ENCODE results near the gene WDR33. TPM values are rescaled to one million over a fixed set of nuclear protein-coding genes. Genes with fewer than 3 reads are reported as not detected.
"Not testable (repeated sequence)": the region's sequence is repeated elsewhere in the genome, so short reads cannot be mapped to it uniquely, and the experiment has no call there.

WDR33 gene
- total and polyA plus RNA-seq, 9 donors, result 25.6 to 36.4 (median 28.9) TPM

GRCh38 chr2:127841466-127842178, 30.7 kb upstream of the WDR33 start:
- Histone ChIP-seq H3K9me3 (replicated peaks; ENCODE audit: control insufficient read depth, low read depth, low read length) (no peaks in the 10 kb centered on the region), H3K36me3 (ENCODE audit: control insufficient read depth, insufficient read depth, low read length) (peaks cover 13% of the 10 kb centered on the region), H3K27ac (ENCODE audit: low read length) (no peak overlapping the region), H3K4me3 (ENCODE audit: low read length) (no peak overlapping the region), H3K27me3 (ENCODE audit: control insufficient read depth, insufficient read depth, low read length) (no peaks in the 10 kb centered on the region), H3K4me1 (ENCODE audit: control insufficient read depth, insufficient read depth, low read length) (no peaks in the 10 kb centered on the region)
- no peak for DNase-seq
- 75% methylated on average over 16 of the region's 20 CpGs for WGBS (ENCODE audit: insufficient coverage)

- 85% methylated on average over 2 of the region's 4 CpGs for WGBS (ENCODE audit: insufficient coverage)
Observed at GRCh38 chr2:127840893-127841292, 29.9 kb upstream of the WDR33 start.

GRCh38 chr2:127834951-127835350, 24.0 kb upstream of the WDR33 start:
- Histone ChIP-seq H3K27ac (ENCODE audit: low read length) (no peak overlapping the region), H3K4me1 (ENCODE audit: control insufficient read depth, insufficient read depth, low read length) (no peaks in the 10 kb centered on the region), H3K4me3 (ENCODE audit: low read length) (no peak overlapping the region), H3K36me3 (ENCODE audit: control insufficient read depth, insufficient read depth, low read length) (no peaks in the 10 kb centered on the region), H3K9me3 (replicated peaks; ENCODE audit: control insufficient read depth, low read depth, low read length) (no peaks in the 10 kb centered on the region), H3K27me3 (ENCODE audit: control insufficient read depth, insufficient read depth, low read length) (no peaks in the 10 kb centered on the region)
- 60% methylated on average over 1 of the region's 3 CpGs for WGBS (ENCODE audit: insufficient coverage)
- no peak for DNase-seq

More at GRCh38 chr2:127840893-127841292, 29.9 kb upstream of the WDR33 start:
- H3K27me3 ChIP-seq (ENCODE audit: control insufficient read depth, insufficient read depth, low read length), result no peaks in the 10 kb centered on the region
- H3K4me3 ChIP-seq (ENCODE audit: low read length), result no peak overlapping the region
- H3K9me3 ChIP-seq (replicated peaks; ENCODE audit: control insufficient read depth, low read depth, low read length), result no peaks in the 10 kb centered on the region
- no peaks in the 10 kb centered on the region for H3K4me1 ChIP-seq (ENCODE audit: control insufficient read depth, insufficient read depth, low read length)
- no peak for DNase-seq
- H3K27ac ChIP-seq (ENCODE audit: low read length), result no peak overlapping the region
- peaks cover 8% of the 10 kb centered on the region for H3K36me3 ChIP-seq (ENCODE audit: control insufficient read depth, insufficient read depth, low read length)

GRCh38 chr2:127829845-127830246, 18.9 kb upstream of the WDR33 start:
- Histone ChIP-seq H3K9me3 (replicated peaks; ENCODE audit: control insufficient read depth, low read depth, low read length) (no peaks in the 10 kb centered on the region), H3K4me3 (ENCODE audit: low read length) (no peak overlapping the region), H3K4me1 (ENCODE audit: control insufficient read depth, insufficient read depth, low read length) (no peaks in the 10 kb centered on the region), H3K36me3 (ENCODE audit: control insufficient read depth, insufficient read depth, low read length) (no peaks in the 10 kb centered on the region), H3K27ac (ENCODE audit: low read length) (no peak overlapping the region), H3K27me3 (ENCODE audit: control insufficient read depth, insufficient read depth, low read length) (no peaks in the 10 kb centered on the region)
- WGBS (ENCODE audit: insufficient coverage), result no CpG with 5 or more reads among the region's 5 CpGs
- peak; percentile 34 for DNase-seq

GRCh38 chr2:127826708-127827107, 15.7 kb upstream of the WDR33 start:
- H3K27me3 ChIP-seq (ENCODE audit: control insufficient read depth, insufficient read depth, low read length); H3K36me3 ChIP-seq (ENCODE audit: control insufficient read depth, insufficient read depth, low read length); H3K4me3 ChIP-seq (ENCODE audit: low read length); DNase-seq; H3K27ac ChIP-seq (ENCODE audit: low read length); H3K4me1 ChIP-seq (ENCODE audit: control insufficient read depth, insufficient read depth, low read length); H3K9me3 ChIP-seq (replicated peaks; ENCODE audit: control insufficient read depth, low read depth, low read length): not testable (repeated sequence)
- 100% methylated on average over 1 of the region's 2 CpGs for WGBS (ENCODE audit: insufficient coverage)

- 86% methylated on average over 9 of the region's 12 CpGs for WGBS (ENCODE audit: insufficient coverage)
- no peak overlapping the region for H3K4me3 ChIP-seq (ENCODE audit: low read length)
- H3K27ac ChIP-seq (ENCODE audit: low read length), result no peak overlapping the region
- H3K4me1 ChIP-seq (ENCODE audit: control insufficient read depth, insufficient read depth, low read length), result no peaks in the 10 kb centered on the region
- no peaks in the 10 kb centered on the region for H3K27me3 ChIP-seq (ENCODE audit: control insufficient read depth, insufficient read depth, low read length)
- no peaks in the 10 kb centered on the region for H3K36me3 ChIP-seq (ENCODE audit: control insufficient read depth, insufficient read depth, low read length)
- peaks cover 8% of the 10 kb centered on the region for H3K9me3 ChIP-seq (replicated peaks; ENCODE audit: control insufficient read depth, low read depth, low read length)
- no peak for DNase-seq
Observed at GRCh38 chr2:127826047-127826446, 15.1 kb upstream of the WDR33 start.

GRCh38 chr2:127820080-127820668, 9.2 kb upstream of the WDR33 start:
- no peak for DNase-seq
- 83% methylated on average over 5 of the region's 6 CpGs for WGBS (ENCODE audit: insufficient coverage)
- H3K4me3 ChIP-seq (ENCODE audit: low read length), result no peak overlapping the region
- H3K36me3 ChIP-seq (ENCODE audit: control insufficient read depth, insufficient read depth, low read length), result no peaks in the 10 kb centered on the region
- peaks cover 3% of the 10 kb centered on the region for H3K27me3 ChIP-seq (ENCODE audit: control insufficient read depth, insufficient read depth, low read length)
- no peaks in the 10 kb centered on the region for H3K4me1 ChIP-seq (ENCODE audit: control insufficient read depth, insufficient read depth, low read length)
- H3K9me3 ChIP-seq (replicated peaks; ENCODE audit: control insufficient read depth, low read depth, low read length), result peaks cover 23% of the 10 kb centered on the region
- no peak overlapping the region for H3K27ac ChIP-seq (ENCODE audit: low read length)

- peaks cover 3% of the 10 kb centered on the region for H3K27me3 ChIP-seq (ENCODE audit: control insufficient read depth, insufficient read depth, low read length)
- H3K9me3 ChIP-seq (replicated peaks; ENCODE audit: control insufficient read depth, low read depth, low read length), result peaks cover 23% of the 10 kb centered on the region
- no peak for DNase-seq
- H3K36me3 ChIP-seq (ENCODE audit: control insufficient read depth, insufficient read depth, low read length), result no peaks in the 10 kb centered on the region
- no peaks in the 10 kb centered on the region for H3K4me1 ChIP-seq (ENCODE audit: control insufficient read depth, insufficient read depth, low read length)
- H3K27ac ChIP-seq (ENCODE audit: low read length), result no peak overlapping the region
- no peak overlapping the region for H3K4me3 ChIP-seq (ENCODE audit: low read length)
- 80% methylated on average over 3 of the region's 8 CpGs for WGBS (ENCODE audit: insufficient coverage)
Observed at GRCh38 chr2:127818794-127819425, 7.9 kb upstream of the WDR33 start.

- Histone ChIP-seq H3K9me3 (replicated peaks; ENCODE audit: control insufficient read depth, low read depth, low read length) (peaks cover 23% of the 10 kb centered on the region), H3K27ac (ENCODE audit: low read length) (no peak overlapping the region), H3K36me3 (ENCODE audit: control insufficient read depth, insufficient read depth, low read length) (no peaks in the 10 kb centered on the region), H3K27me3 (ENCODE audit: control insufficient read depth, insufficient read depth, low read length) (peaks cover 3% of the 10 kb centered on the region), H3K4me3 (ENCODE audit: low read length) (no peak overlapping the region), H3K4me1 (ENCODE audit: control insufficient read depth, insufficient read depth, low read length) (no peaks in the 10 kb centered on the region)
- no peak for DNase-seq
- 85% methylated on average over 3 of the region's 5 CpGs for WGBS (ENCODE audit: insufficient coverage)
Observed at GRCh38 chr2:127818241-127818640, 7.3 kb upstream of the WDR33 start.

GRCh38 chr2:127814677-127815076, 3.7 kb upstream of the WDR33 start:
- peaks cover 3% of the 10 kb centered on the region for H3K27me3 ChIP-seq (ENCODE audit: control insufficient read depth, insufficient read depth, low read length)
- WGBS (ENCODE audit: insufficient coverage), result no CpG with 5 or more reads among the region's 1 CpG

More at GRCh38 chr2:127814677-127815076, 3.7 kb upstream of the WDR33 start:
- H3K36me3 ChIP-seq (ENCODE audit: control insufficient read depth, insufficient read depth, low read length), result no peaks in the 10 kb centered on the region
- H3K9me3 ChIP-seq (replicated peaks; ENCODE audit: control insufficient read depth, low read depth, low read length), result peaks cover 3% of the 10 kb centered on the region
- DNase-seq, result no peak
- H3K4me1 ChIP-seq (ENCODE audit: control insufficient read depth, insufficient read depth, low read length), result peaks cover 4% of the 10 kb centered on the region
- no peak overlapping the region for H3K27ac ChIP-seq (ENCODE audit: low read length)
- no peak overlapping the region for H3K4me3 ChIP-seq (ENCODE audit: low read length)
